Fibroblast of pulmonary artery (primary cell): ENCODE measurements around the gene RSPH9.

Experiments used
- DNase-seq: peaks from one replicate; pipeline ENCODE4 v3.0.0-alpha.2; 2010; ENCODE audit warnings: low read depth
- H3K4me3 ChIP-seq: replicated peaks from 2 replicates; pipeline ENCODE4 v1.5.1; 2011; ENCODE audit warnings: low read depth, mild to moderate bottlenecking, control low read depth, low read length, moderate library complexity
- CTCF ChIP-seq: IDR thresholded peaks from 2 replicates; pipeline ENCODE4 v1.5.1; 2011; ENCODE audit warnings: mild to moderate bottlenecking, control low read depth, low read length, inconsistent platforms; ENCODE audit errors: missing control alignments

The RSPH9 gene

GRCh38 chr6:43716099-43716498, 71.3 kb downstream of the RSPH9 start:
- DNase-seq = peak; percentile 65
- TF ChIP-seq CTCF = no peak
- H3K4me3 ChIP-seq = no peak overlapping the region

GRCh38 chr6:43717389-43717788, 72.6 kb downstream of the RSPH9 start:
- no peak for DNase-seq
- no peak for TF ChIP-seq CTCF
- no peak overlapping the region for H3K4me3 ChIP-seq

GRCh38 chr6:43717822-43718221, 73.0 kb downstream of the RSPH9 start:
- no peak overlapping the region for H3K4me3 ChIP-seq
- TF ChIP-seq CTCF = no peak
- DNase-seq = no peak

- DNase-seq = no peak
- H3K4me3 ChIP-seq = no peak overlapping the region
- TF ChIP-seq CTCF = no peak
Measured at GRCh38 chr6:43718387-43719105, 73.7 kb downstream of the RSPH9 start.

GRCh38 chr6:43719511-43719910, 74.7 kb downstream of the RSPH9 start:
- no peak for DNase-seq
- H3K4me3 ChIP-seq = no peak overlapping the region
- no peak for TF ChIP-seq CTCF

GRCh38 chr6:43720999-43721398, 76.2 kb downstream of the RSPH9 start:
- DNase-seq = no peak
- no peak overlapping the region for H3K4me3 ChIP-seq
- TF ChIP-seq CTCF = no peak
